Activated CD8-positive, alpha-beta T cell treated with anti-CD3 and anti-CD28 coated beads for 36 hours (primary cell): ENCODE results near the gene CHST11. TPM values are rescaled to one million over a fixed set of nuclear protein-coding genes. Genes with fewer than 3 reads are reported as not detected.

Source experiments
- ATAC-seq: fragments of 200-7000 bp; cut with Tn5 transposase; one replicate; pipeline ENCODE4 v1.10.0; 2021; ENCODE audit warnings: mild to moderate bottlenecking, moderate library complexity
- CTCF ChIA-PET: fragments of 350-600 bp; sonication (Branson Sonifier 250); formaldehyde crosslinking; loops from one replicate; lab custom pipeline; 2021; ENCODE audit warnings: antibody characterized with exemption; lab: Charles Lee
- POLR2A ChIA-PET: fragments of 350-600 bp; sonication (Branson Sonifier 250); formaldehyde crosslinking; loops from one replicate; lab custom pipeline; 2021; ENCODE audit warnings: antibody characterized with exemption; lab: Charles Lee
- DNase-seq: peaks from one replicate; pipeline ENCODE4 v3.0.0-alpha.2; 2020
- H3K27ac Mint-ChIP-seq: one replicate; pipeline ENCODE4 v1.8.0; 2021; ENCODE audit warnings: mild to moderate bottlenecking, mixed read lengths
- H3K27me3 Mint-ChIP-seq: one replicate; pipeline ENCODE4 v1.8.0; 2021; ENCODE audit warnings: mixed read lengths
- H3K36me3 Mint-ChIP-seq: one replicate; pipeline ENCODE4 v1.8.0; 2021; ENCODE audit warnings: low read depth, mixed read lengths
- H3K4me1 Mint-ChIP-seq: one replicate; pipeline ENCODE4 v1.8.0; 2021; ENCODE audit warnings: low read depth, mixed read lengths
- H3K4me3 Mint-ChIP-seq: one replicate; pipeline ENCODE4 v1.8.0; 2021; ENCODE audit warnings: mild to moderate bottlenecking, moderate library complexity, mixed read lengths
- H3K9me3 Mint-ChIP-seq: one replicate; pipeline ENCODE4 v1.8.0; 2021; ENCODE audit warnings: mixed read lengths
- CTCF ChIP-seq: fragments of 200-600 bp; IDR thresholded peaks from one replicate; pipeline ENCODE4 v1.8.0; 2022; ENCODE audit warnings: antibody characterized with exemption, mild to moderate bottlenecking
- intact Hi-C: fragments of 100-400 bp; cut with micrococcal nuclease; formaldehyde crosslinking; loops from one replicate; pipeline ENCODE4 v1.10.0; 2022
- total RNA-seq, 2 experiments: library from RNA; stranded (reverse); gene quantifications; one replicate each; pipeline ENCODE4 v1.2.3, GENCODE V29; 2021

CHST11 gene
- total RNA-seq, 2 experiments from 2014 or later = 30.9 to 33.9 TPM

DNA sequence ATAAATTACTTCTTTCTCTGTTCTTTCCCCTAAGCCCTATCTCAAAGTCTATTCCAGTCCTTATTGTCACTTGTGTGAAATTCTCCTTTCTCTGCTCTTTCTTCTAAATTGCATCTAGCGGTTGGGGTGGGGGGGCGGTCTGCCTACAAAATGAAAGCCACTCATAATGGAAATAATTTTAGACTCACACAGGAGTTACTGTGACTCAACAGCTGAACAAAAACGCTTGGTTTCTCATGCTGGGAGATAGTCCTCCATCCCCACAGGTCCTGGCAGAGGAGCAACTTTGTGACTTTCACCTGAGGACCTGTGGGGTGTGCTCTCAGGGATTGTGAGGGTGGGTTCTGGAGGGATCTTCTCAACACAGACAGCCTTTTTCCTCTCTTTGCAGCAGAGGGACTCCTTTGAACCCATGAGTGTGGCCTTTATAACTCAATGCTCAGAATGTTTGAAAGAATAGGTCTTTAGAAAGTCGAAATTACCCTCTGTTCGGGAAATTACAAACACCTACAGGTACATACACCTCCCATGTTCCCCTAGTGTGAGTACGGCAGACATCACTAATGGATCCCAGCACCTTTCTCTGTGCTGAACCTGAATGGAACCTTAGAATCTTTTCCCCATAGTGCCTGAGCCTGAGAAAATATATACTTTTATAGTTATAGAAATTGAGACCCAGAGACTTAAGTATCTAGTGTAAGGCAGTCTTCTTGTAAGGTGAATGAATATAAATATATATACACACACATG, 109.7 kb downstream of the CHST11 start:
- Mint-ChIP-seq H3K27me3 (no peaks in the 10 kb centered on the region), H3K27ac (peak overlapping the region; percentile 13), H3K4me3 (no peak overlapping the region), H3K9me3 (peaks cover 12% of the 10 kb centered on the region), H3K36me3 (peaks cover 18% of the 10 kb centered on the region), H3K4me1 (peaks cover 54% of the 10 kb centered on the region)
- ATAC-seq (no peak), DNase-seq (peak; percentile 72)
- intact Hi-C loops = no loop called here
- ChIA-PET POLR2A (no interaction called here), CTCF (interaction anchor here (1.1 kb wide), 1 partner anchor 185 kb away, joined by 4 read pairs; no protein-coding TSS in a partner anchor)
- TF ChIP-seq CTCF = no peak

- intact Hi-C loops = loop anchor here (2.0 kb wide), 1 partner anchor 111 kb away; the partner anchor contains the start of gene CHST11
- ATAC-seq = no peak
Measured at GRCh38 chr12:104567832-104568486, 111.2 kb downstream of the CHST11 start.

GRCh38 chr12:104568487-104568868, 111.7 kb downstream of the CHST11 start:
- ATAC-seq (no peak), DNase-seq (no peak)
- H3K36me3 Mint-ChIP-seq = peaks cover 18% of the 10 kb centered on the region
- no peaks in the 10 kb centered on the region for H3K27me3 Mint-ChIP-seq
- ChIA-PET POLR2A (interaction anchor here (0.9 to 1.2 kb wide), 5 partner anchors 9 to 170 kb away, joined by 3 read pairs; no protein-coding TSS in a partner anchor), CTCF (interaction anchor here (0.8 to 3.8 kb wide), 12 partner anchors 11 to 222 kb away, joined by 3 to 17 read pairs (median 3); partner anchors contain the start of gene CHST11)
- H3K9me3 Mint-ChIP-seq = peaks cover 10% of the 10 kb centered on the region
- peaks cover 54% of the 10 kb centered on the region for H3K4me1 Mint-ChIP-seq
- no peak for TF ChIP-seq CTCF
- intact Hi-C loops = loop anchor here (2.0 kb wide), 1 partner anchor 112 kb away; the partner anchor contains the start of gene CHST11
- peak overlapping the region; percentile 46 for H3K27ac Mint-ChIP-seq
- no peak overlapping the region for H3K4me3 Mint-ChIP-seq

More at GRCh38 chr12:104567832-104568486, 111.2 kb downstream of the CHST11 start:
- Mint-ChIP-seq H3K4me1 (peaks cover 54% of the 10 kb centered on the region), H3K4me3 (no peak overlapping the region), H3K36me3 (peaks cover 20% of the 10 kb centered on the region), H3K27ac (peak overlapping the region; percentile 46), H3K27me3 (no peaks in the 10 kb centered on the region), H3K9me3 (peaks cover 12% of the 10 kb centered on the region)
- POLR2A ChIA-PET = interaction anchor here (0.9 to 1.2 kb wide), 3 partner anchors 9 to 171 kb away, joined by 3 read pairs; no protein-coding TSS in a partner anchor
- CTCF ChIA-PET = interaction anchor here (0.9 to 3.8 kb wide), 6 partner anchors 10 to 186 kb away, joined by 3 to 17 read pairs (median 4); partner anchors contain the start of gene CHST11
- no peak for TF ChIP-seq CTCF
- DNase-seq = peak; percentile 20

- Mint-ChIP-seq H3K27me3 (no peaks in the 10 kb centered on the region), H3K27ac (peak overlapping the region; percentile 81), H3K4me3 (peak overlapping the region; percentile 54), H3K9me3 (peaks cover 5% of the 10 kb centered on the region), H3K4me1 (peaks cover 54% of the 10 kb centered on the region), H3K36me3 (peaks cover 17% of the 10 kb centered on the region)
- ChIA-PET POLR2A (interaction anchor here (0.9 to 1.2 kb wide), 7 partner anchors 10 to 170 kb away, joined by 3 read pairs; no protein-coding TSS in a partner anchor), CTCF (interaction anchor here (0.6 to 3.8 kb wide), 15 partner anchors 11 to 222 kb away, joined by 3 to 17 read pairs (median 3); partner anchors contain the start of gene CHST11)
- intact Hi-C loops = loop anchor here (2.0 kb wide), 1 partner anchor 112 kb away; the partner anchor contains the start of gene CHST11
- TF ChIP-seq CTCF = no peak
- DNase-seq (no peak), ATAC-seq (no peak)
Measured at GRCh38 chr12:104568935-104569334, 112.2 kb downstream of the CHST11 start.
